Endothelial cell of umbilical vein (primary cell): Measurements from ENCODE around the gene OR10AD1. TPM values are rescaled to one million over a fixed set of nuclear protein-coding genes. Genes with fewer than 3 reads are reported as not detected.
"Not testable (repeated sequence)": the region's sequence is repeated elsewhere in the genome, so short reads cannot be mapped to it uniquely, and the experiment has no call there.

Experiments used
- BruUV-seq: library from RNA; stranded (reverse); fragments of 400-500 nt; replicated peaks from 2 replicates; lab custom pipeline; 2021; lab: Mats Ljungman, UMichigan
- CTCF ChIA-PET: fragments of 300-600, 350-600 bp; sonication (Branson Sonifier 250); formaldehyde crosslinking; loops from one replicate; lab custom pipeline; 2021; ENCODE audit warnings: antibody characterized with exemption, inconsistent platforms; lab: Charles Lee
- POLR2A ChIA-PET: fragments of 300-600, 350-600 bp; sonication (Branson Sonifier 250); formaldehyde crosslinking; loops from one replicate; lab custom pipeline; 2021; ENCODE audit warnings: antibody characterized with exemption, inconsistent platforms; lab: Charles Lee
- DNase-seq: peaks from one replicate; pipeline ENCODE4 v3.0.0-alpha.2; 2011; ENCODE audit warnings: low read depth, low spot score
- FAIRE-seq: peaks from 2 replicates; lab custom pipeline; 2011; peaks lifted over from hg19 to GRCh38; lab: Jason Lieb, UNC
- H2AFZ ChIP-seq: 2 replicates; pipeline ENCODE4 v1.6.0; 2012; ENCODE audit warnings: low read depth, low read length, control low read depth, inconsistent platforms
- H3K27ac ChIP-seq: 2 replicates; pipeline ENCODE4 v1.5.1; 2011; ENCODE audit warnings: low read depth, mild to moderate bottlenecking, control low read depth, low read length, moderate library complexity; ENCODE audit not compliant: insufficient read depth
- H3K27me3 ChIP-seq, 2 experiments: 2 replicates each; pipeline versions ENCODE4 v1.6.0 to v1.6.1; 2011; ENCODE audit warnings: low read length in 2 of 2, mixed read lengths in 1 of 2; ENCODE audit not compliant: control insufficient read depth in 2 of 2, insufficient read depth in 2 of 2
- H3K36me3 ChIP-seq, 2 experiments: 2 replicates in 1 of 2; 3 replicates in 1 of 2; pipeline ENCODE4 v1.5.1; 2011; ENCODE audit warnings: low read length in 2 of 2, mild to moderate bottlenecking in 1 of 2, moderate library complexity in 1 of 2; ENCODE audit not compliant: control insufficient read depth in 2 of 2, insufficient read depth in 2 of 2; ENCODE audit errors: extremely low read depth in 1 of 2
- H3K4me1 ChIP-seq: 3 replicates; pipeline ENCODE4 v1.5.1; 2011; ENCODE audit warnings: mild to moderate bottlenecking, low read length; ENCODE audit not compliant: control insufficient read depth, insufficient read depth; ENCODE audit errors: extremely low read depth
- H3K4me2 ChIP-seq: 2 replicates; pipeline ENCODE4 v1.6.1; 2011; ENCODE audit warnings: low read length, control low read depth, mixed read lengths; ENCODE audit not compliant: insufficient read depth
- H3K4me3 ChIP-seq, 3 experiments: fragments of 200-600 bp in 1 of 3; sonication (generic), shearing (Covaris generic) in 1 of 3; replicated peaks in 1 of 3; 2 replicates each; pipeline ENCODE4 v1.5.1; 2011 to 2016; ENCODE audit warnings: control low read depth in 3 of 3, low read length in 3 of 3, mild to moderate bottlenecking in 2 of 3, inconsistent platforms in 1 of 3, low read depth in 1 of 3, moderate library complexity in 1 of 3; ENCODE audit not compliant: insufficient read depth in 1 of 3
- H3K79me2 ChIP-seq: 2 replicates; pipeline ENCODE4 v1.6.0; 2012; ENCODE audit warnings: low read length, inconsistent platforms; ENCODE audit not compliant: control insufficient read depth, insufficient read depth
- H3K9ac ChIP-seq: replicated peaks from 2 replicates; pipeline ENCODE3; 2011; ENCODE audit warnings: low read length, control low read depth; ENCODE audit not compliant: insufficient read depth; ENCODE audit errors: extremely low read depth
- H3K9me1 ChIP-seq: replicated peaks from 3 replicates; pipeline ENCODE4 v1.6.0; 2011; ENCODE audit warnings: mild to moderate bottlenecking, low read length; ENCODE audit not compliant: control insufficient read depth, insufficient read depth; ENCODE audit errors: extremely low read depth
- H3K9me3 ChIP-seq: replicated peaks from 2 replicates; pipeline ENCODE4 v1.5.1; 2012; ENCODE audit warnings: low read length, inconsistent platforms; ENCODE audit not compliant: control insufficient read depth, insufficient read depth
- H4K20me1 ChIP-seq: replicated peaks from 2 replicates; pipeline ENCODE3; 2011; ENCODE audit warnings: mild to moderate bottlenecking, low read length; ENCODE audit not compliant: control insufficient read depth, insufficient read depth; ENCODE audit errors: extremely low read depth
- GATA2 ChIP-seq: IDR thresholded peaks from 2 replicates; pipeline ENCODE4 v1.7.0; 2011; ENCODE audit warnings: low read depth, mild to moderate bottlenecking, moderate library complexity, mixed read lengths, low read length; ENCODE audit not compliant: insufficient read length, insufficient read depth
- MAX ChIP-seq: IDR thresholded peaks from 2 replicates; pipeline ENCODE4 v1.6.1; 2011; ENCODE audit not compliant: insufficient read depth, insufficient read length
- MYC ChIP-seq: IDR thresholded peaks from one replicate; pipeline ENCODE4 v1.6.1; 2011; ENCODE audit warnings: mild to moderate bottlenecking, low read depth, low read length
- POLR2A ChIP-seq: IDR thresholded peaks from 2 replicates; pipeline ENCODE4 v1.6.1; 2012; ENCODE audit warnings: low read depth, mild to moderate bottlenecking, control low read depth, low read length
- POLR2AphosphoS5 ChIP-seq: IDR thresholded peaks from 2 replicates; pipeline ENCODE4 v1.6.1; 2012; ENCODE audit warnings: low read depth, mild to moderate bottlenecking, control low read depth, low read length, moderate library complexity; ENCODE audit not compliant: insufficient read depth
- dilution Hi-C: fragments of 300-500 bp; cut with MboI; formaldehyde crosslinking; loops from one replicate; pipeline ENCODE4 v1.15.0; 2019; ENCODE audit warnings: low sequenced_read_pairs; ENCODE audit not compliant: extremely low pct_ligation_motif_present
- intact Hi-C: fragments of 100-400 bp; cut with micrococcal nuclease; formaldehyde crosslinking; loops from one replicate; pipeline ENCODE4 v1.10.0; 2022
- polyA plus RNA-seq, 4 experiments: library from polyadenylated mRNA; depleted of rRNA in 3 of 4; stranded (reverse) in 3 of 4; unstranded in 1 of 4; fragments of >200 nt; gene quantifications; 2 replicates each; pipeline versions ENCODE4 v1.2.1 to v1.2.3, GENCODE V29; 2011 to 2012; ENCODE audit warnings: missing spikeins in 1 of 4
- total RNA-seq: library from RNA; stranded (reverse); gene quantifications from 2 replicates; pipeline ENCODE4 v1.2.3, GENCODE V29; 2021

OR10AD1 gene
- total and polyA plus RNA-seq, 2 donors (not counting 3 experiments of a cell fraction or from before 2014, with no cell fraction given): not detected

GRCh38 chr12:48237162-48237561 lies 34.1 kb upstream of the OR10AD1 start:
- TF ChIP-seq MYC (no peak), MAX (no peak)
- intact Hi-C loops (no loop called here), dilution Hi-C loops (no loop called here)
- POLR2A ChIA-PET: no interaction called here
- CTCF ChIA-PET: no interaction called here
- H3K79me2 ChIP-seq: no peaks in the 10 kb centered on the region
- no peak for DNase-seq
- H3K4me2 ChIP-seq: no peak overlapping the region
- no peak for FAIRE-seq
- H3K9me3 ChIP-seq: no peaks in the 10 kb centered on the region
- H3K9me1 ChIP-seq: no peaks in the 10 kb centered on the region
- H3K4me3 ChIP-seq: no peak overlapping the region
- no TSS peak for BruUV-seq
- H3K36me3 ChIP-seq: no peaks in the 10 kb centered on the region
- H3K27me3 ChIP-seq: peaks cover 2 to 3% of the 10 kb centered on the region in 2 experiments
- no peaks in the 10 kb centered on the region for H4K20me1 ChIP-seq
- no peak overlapping the region for H3K9ac ChIP-seq
- H3K4me1 ChIP-seq: no peaks in the 10 kb centered on the region
- H3K27ac ChIP-seq: no peak overlapping the region
- no peak overlapping the region for H2AFZ ChIP-seq

GRCh38 chr12:48235796-48236333 lies 32.8 kb upstream of the OR10AD1 start:
- H3K4me2 ChIP-seq: no peak overlapping the region
- intact Hi-C loops: loop anchor here (1.0 kb wide), 1 partner anchor 17 kb away; no protein-coding TSS in a partner anchor
- ChIA-PET CTCF (interaction anchor here (1.3 kb wide), 1 partner anchor 12 kb away, joined by 3 read pairs; no protein-coding TSS in a partner anchor), POLR2A (no interaction called here)
- no peak overlapping the region for H2AFZ ChIP-seq
- dilution Hi-C loops: no loop called here
- H3K36me3 ChIP-seq: no peaks in the 10 kb centered on the region
- H3K27ac ChIP-seq: no peak overlapping the region
- no peaks in the 10 kb centered on the region for H3K4me1 ChIP-seq
- DNase-seq (no peak), FAIRE-seq (no peak)
- peaks cover 2 to 3% of the 10 kb centered on the region in 2 experiments for H3K27me3 ChIP-seq
- TF ChIP-seq POLR2AphosphoS5: no peak
- no peak for TF ChIP-seq POLR2A
- TF ChIP-seq GATA2: no peak
- H3K9ac ChIP-seq: no peak overlapping the region
- H3K9me1 ChIP-seq: no peaks in the 10 kb centered on the region
- no peaks in the 10 kb centered on the region for H4K20me1 ChIP-seq
- H3K9me3 ChIP-seq: no peaks in the 10 kb centered on the region
- no TSS peak for BruUV-seq
- no peak overlapping the region for H3K4me3 ChIP-seq
- H3K79me2 ChIP-seq: no peaks in the 10 kb centered on the region

GRCh38 chr12:48231169-48231958 lies 28.3 kb upstream of the OR10AD1 start:
- dilution Hi-C loops, H3K4me1 ChIP-seq, H3K27me3 ChIP-seq, H2AFZ ChIP-seq, H4K20me1 ChIP-seq, H3K9me1 ChIP-seq, H3K4me2 ChIP-seq, H3K4me3 ChIP-seq, FAIRE-seq, POLR2A ChIA-PET, BruUV-seq, H3K27ac ChIP-seq, H3K9ac ChIP-seq, CTCF ChIA-PET, H3K79me2 ChIP-seq, intact Hi-C loops, DNase-seq, H3K9me3 ChIP-seq, H3K36me3 ChIP-seq: not testable (repeated sequence)
